Iris pigment epithelial cell (primary cell): ENCODE results near the gene SYNDIG1.

Experiments
- DNase-seq: peaks from one replicate; pipeline ENCODE4 v3.0.0-alpha.2; 2011; ENCODE audit warnings: low read depth

SYNDIG1 gene

GRCh38 chr20:24674921-24675605 lies 205.6 kb downstream of the SYNDIG1 start:
- DNase-seq = no peak

GRCh38 chr20:24675651-24676352 lies 206.4 kb downstream of the SYNDIG1 start:
- no peak for DNase-seq

GRCh38 chr20:24676353-24676977 lies 207.0 kb downstream of the SYNDIG1 start:
- DNase-seq = no peak

GRCh38 chr20:24676978-24677370 lies 207.5 kb downstream of the SYNDIG1 start:
- DNase-seq = no peak

- DNase-seq = no peak
These were observed 208.3 kb downstream of the SYNDIG1 start for GRCh38 chr20:24677626-24678315.

GRCh38 chr20:24678351-24679106 lies 209.1 kb downstream of the SYNDIG1 start:
- DNase-seq = no peak

GRCh38 chr20:24679448-24680047 lies 210.1 kb downstream of the SYNDIG1 start:
- no peak for DNase-seq

GRCh38 chr20:24681634-24682495 lies 212.4 kb downstream of the SYNDIG1 start:
- no peak for DNase-seq

- DNase-seq = no peak
These were observed 213.1 kb downstream of the SYNDIG1 start for GRCh38 chr20:24682496-24682985.

- DNase-seq = no peak
These were observed 214.2 kb downstream of the SYNDIG1 start for GRCh38 chr20:24683676-24684075.

GRCh38 chr20:24684421-24684871 lies 215.0 kb downstream of the SYNDIG1 start:
- no peak for DNase-seq

- DNase-seq = no peak
These were observed 215.7 kb downstream of the SYNDIG1 start for GRCh38 chr20:24684956-24685691.

GRCh38 chr20:24685736-24686135 lies 216.3 kb downstream of the SYNDIG1 start:
- no peak for DNase-seq

- no peak for DNase-seq
These were observed 216.7 kb downstream of the SYNDIG1 start for GRCh38 chr20:24686156-24686555.

- DNase-seq = no peak
These were observed 221.0 kb downstream of the SYNDIG1 start for GRCh38 chr20:24690408-24690807.

- DNase-seq = no peak
These were observed 222.5 kb downstream of the SYNDIG1 start for GRCh38 chr20:24691901-24692351.

- no peak for DNase-seq
These were observed 223.2 kb downstream of the SYNDIG1 start for GRCh38 chr20:24692446-24693200.

- no peak for DNase-seq
These were observed 224.2 kb downstream of the SYNDIG1 start for GRCh38 chr20:24693466-24694156.
